Kidney (tissue), 14 donors: ENCODE data around the gene BEST1. TPM values are rescaled to one million over a fixed set of nuclear protein-coding genes. Genes with fewer than 3 reads are reported as not detected.

ENCODE experiments used
- DNase-seq, 5 donors: peaks; one replicate each; pipeline ENCODE4 v3.0.0-alpha.2; 2013 to 2020
- FAIRE-seq: peaks from 2 replicates; lab custom pipeline; 2012; peaks lifted over from hg19 to GRCh38; lab: Jason Lieb, UNC
- H3K27ac ChIP-seq, 2 donors: one replicate each; pipeline ENCODE4 v1.7.0; 2013; ENCODE audit warnings: low read depth in 2 of 2, low read length in 2 of 2, inconsistent platforms in 1 of 2
- H3K27me3 ChIP-seq: one replicate; pipeline ENCODE4 v1.7.1; 2013; ENCODE audit warnings: low read length, inconsistent platforms; ENCODE audit not compliant: control insufficient read depth, insufficient read depth
- H3K36me3 ChIP-seq, 3 donors: one replicate each; pipeline versions ENCODE4 v1.7.0 to v1.7.1; 2013; ENCODE audit warnings: low read length in 3 of 3, control low read depth in 1 of 3, inconsistent platforms in 1 of 3; ENCODE audit not compliant: insufficient read depth in 3 of 3, control insufficient read depth in 2 of 3
- H3K4me1 ChIP-seq, 3 donors: one replicate each; pipeline versions ENCODE4 v1.7.0 to v1.7.1; 2013; ENCODE audit warnings: low read length in 3 of 3, inconsistent platforms in 1 of 3, low read depth in 1 of 3; ENCODE audit not compliant: control insufficient read depth in 2 of 3, insufficient read depth in 2 of 3
- H3K4me3 ChIP-seq, 3 donors: one replicate each; pipeline versions ENCODE4 v1.7.0 to v1.8.1; 2013; ENCODE audit warnings: low read length in 3 of 3, control low read depth in 1 of 3, inconsistent platforms in 1 of 3
- H3K9ac ChIP-seq, 3 donors: one replicate each; pipeline versions ENCODE4 v1.7.0 to v1.7.1; 2013; ENCODE audit warnings: low read length in 3 of 3, control low read depth in 1 of 3, inconsistent platforms in 1 of 3
- H3K9me3 ChIP-seq, 3 donors: one replicate each; pipeline versions ENCODE4 v1.7.0 to v1.7.1; 2013; ENCODE audit warnings: low read length in 3 of 3, control low read depth in 1 of 3, inconsistent platforms in 1 of 3; ENCODE audit not compliant: control insufficient read depth in 2 of 3, insufficient read depth in 1 of 3
- intact Hi-C: fragments of 100-400 bp; cut with DNase I; formaldehyde crosslinking; loops from one replicate; pipeline ENCODE4 v1.11.1; 2022
- polyA plus RNA-seq: library from polyadenylated mRNA; stranded (reverse); fragments of 350-450 nt; fragmentation: Illumina TruSeq; extraction: RNeasy Lipid Tissue Mini Kit (QIAGEN cat#74804); gene quantifications from one replicate; pipeline ENCODE4 v1.2.3, GENCODE V29; 2014; ENCODE audit warnings: low read depth, low replicate concordance; ENCODE audit not compliant: insufficient read depth
- total RNA-seq: library from RNA; stranded (reverse); fragmentation: NEBNext Ultra II Directional; extraction: Animal tissue kit (Norgen Biotek cat#: 25700); gene quantifications from one replicate; pipeline ENCODE4 v1.2.1, GENCODE V29; 2021
- TF ChIP-seq, protein P1 (sequence below): IDR thresholded peaks from 3 replicates; pipeline ENCODE4 v1.5.1; 2012; ENCODE audit warnings: mild to moderate bottlenecking, moderate library complexity, borderline replicate concordance; ENCODE audit not compliant: insufficient read depth; ENCODE audit errors: extremely low read depth
- donor health status: control.
- donor health status: control.
- donor health status: control.
- donor health status: control.
- donor health status: control.
- donor health status: DM: yes; HTN: yes; CAD: no.
- donor health status: Normal renal cell carcinoma (clear cell type).

Gene BEST1
- total and polyA plus RNA-seq, 2 donors from 2014 or later = 0.62 to 7.1 TPM

DNA sequence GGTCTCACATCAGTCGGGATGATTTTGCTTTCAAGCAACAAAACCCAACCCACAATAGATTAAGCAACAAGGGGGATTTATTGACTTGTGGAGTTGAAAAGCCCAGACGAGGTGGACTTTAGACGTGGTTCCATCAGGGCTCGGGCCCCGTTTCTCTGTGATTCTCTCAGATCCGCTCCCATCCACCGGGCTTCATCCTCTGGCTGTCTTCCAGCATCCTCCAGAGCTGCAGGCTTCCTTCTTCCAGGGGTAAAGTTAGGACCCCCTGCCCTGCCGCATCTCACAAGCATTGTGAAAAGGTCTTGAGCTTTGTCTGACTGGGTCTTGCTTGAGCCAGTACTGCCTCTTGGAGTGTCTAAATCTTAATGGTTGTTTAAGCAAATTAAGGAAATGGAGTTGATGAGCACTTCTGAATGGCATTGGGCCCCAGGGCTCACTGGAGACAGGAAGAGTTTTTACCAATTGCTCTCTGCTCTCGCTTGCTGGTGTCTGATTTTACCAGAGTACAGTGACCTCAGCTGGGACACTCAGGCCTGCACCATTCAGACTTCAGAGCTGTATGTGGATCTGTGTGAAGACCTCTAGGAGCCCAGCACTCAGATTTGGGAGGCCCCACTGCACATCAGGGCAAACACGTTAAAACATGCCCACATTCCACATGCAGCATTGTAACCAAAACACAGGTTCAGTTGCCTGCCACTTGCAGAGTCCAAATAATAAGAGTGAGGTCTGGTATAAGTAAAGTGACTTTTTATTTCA lies 30.8 kb downstream of the BEST1 start:
- Histone ChIP-seq H3K36me3 (no peaks in the 10 kb centered on the region), H3K27ac (no peak overlapping the region), H3K27me3 (no peaks in the 10 kb centered on the region), H3K9me3 (no peaks in the 10 kb centered on the region), H3K9ac (no peak overlapping the region), H3K4me3 (no peak overlapping the region), H3K4me1 (peaks cover 0 to 11% (median 7%) of the 10 kb centered on the region in 3 donors)
- TF ChIP-seq, protein P1, sequence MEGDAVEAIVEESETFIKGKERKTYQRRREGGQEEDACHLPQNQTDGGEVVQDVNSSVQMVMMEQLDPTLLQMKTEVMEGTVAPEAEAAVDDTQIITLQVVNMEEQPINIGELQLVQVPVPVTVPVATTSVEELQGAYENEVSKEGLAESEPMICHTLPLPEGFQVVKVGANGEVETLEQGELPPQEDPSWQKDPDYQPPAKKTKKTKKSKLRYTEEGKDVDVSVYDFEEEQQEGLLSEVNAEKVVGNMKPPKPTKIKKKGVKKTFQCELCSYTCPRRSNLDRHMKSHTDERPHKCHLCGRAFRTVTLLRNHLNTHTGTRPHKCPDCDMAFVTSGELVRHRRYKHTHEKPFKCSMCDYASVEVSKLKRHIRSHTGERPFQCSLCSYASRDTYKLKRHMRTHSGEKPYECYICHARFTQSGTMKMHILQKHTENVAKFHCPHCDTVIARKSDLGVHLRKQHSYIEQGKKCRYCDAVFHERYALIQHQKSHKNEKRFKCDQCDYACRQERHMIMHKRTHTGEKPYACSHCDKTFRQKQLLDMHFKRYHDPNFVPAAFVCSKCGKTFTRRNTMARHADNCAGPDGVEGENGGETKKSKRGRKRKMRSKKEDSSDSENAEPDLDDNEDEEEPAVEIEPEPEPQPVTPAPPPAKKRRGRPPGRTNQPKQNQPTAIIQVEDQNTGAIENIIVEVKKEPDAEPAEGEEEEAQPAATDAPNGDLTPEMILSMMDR = no peak
- DNase-seq = peak in 1 of 5 donors; percentile 6
- FAIRE-seq = no peak
- intact Hi-C loops = no loop called here

DNA sequence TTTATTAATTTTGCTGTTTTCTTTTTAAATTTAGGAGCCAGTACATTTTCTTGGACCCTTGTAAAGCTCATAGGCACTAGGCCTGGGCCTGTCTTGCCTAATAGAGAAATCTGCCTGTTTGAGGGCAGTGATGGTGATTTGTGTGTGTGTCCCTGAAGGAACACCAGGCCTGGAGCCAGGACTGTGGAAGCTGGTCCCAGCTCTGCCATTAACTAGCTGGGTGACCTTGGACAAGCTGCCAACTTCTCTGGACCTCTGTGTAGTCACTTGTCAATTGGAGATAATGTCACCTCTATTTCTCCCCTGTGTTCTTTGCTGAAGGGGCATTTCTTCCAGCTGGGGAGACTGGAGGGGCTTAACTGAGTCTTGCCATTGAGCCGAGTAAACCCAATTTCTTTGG lies 33.3 kb downstream of the BEST1 start:
- Histone ChIP-seq H3K9ac (no peak overlapping the region), H3K27ac (no peak overlapping the region), H3K4me3 (no peak overlapping the region), H3K27me3 (no peaks in the 10 kb centered on the region), H3K9me3 (no peaks in the 10 kb centered on the region), H3K4me1 (peaks cover 0 to 8% (median 5%) of the 10 kb centered on the region in 3 donors), H3K36me3 (no peaks in the 10 kb centered on the region)
- no peak for FAIRE-seq
- intact Hi-C loops = no loop called here
- TF ChIP-seq, protein P1 = no peak
- no peak for DNase-seq

DNA sequence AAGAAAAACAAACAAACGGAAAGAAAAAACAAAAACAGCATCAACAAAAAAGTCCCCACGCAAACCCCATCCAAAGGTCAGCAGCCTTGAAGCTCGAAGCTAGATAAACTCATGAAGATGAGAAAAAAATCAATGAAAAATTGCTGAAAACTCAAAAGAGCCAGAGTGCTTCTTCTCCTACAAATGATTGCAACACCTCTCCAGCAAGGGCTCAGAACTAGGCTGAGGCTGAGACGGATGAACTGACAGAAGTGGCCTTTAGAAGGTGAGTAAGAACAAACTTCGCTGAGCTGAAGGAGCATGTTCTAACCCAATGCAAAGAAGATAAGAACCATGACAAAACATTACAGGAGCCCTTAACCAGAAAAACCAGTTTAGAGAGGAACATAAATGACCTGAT lies 35.7 kb downstream of the BEST1 start:
- FAIRE-seq = no peak

More for the DNA sequence above, 35.7 kb downstream of the BEST1 start:
- H3K9me3 ChIP-seq = no peaks in the 10 kb centered on the region
- intact Hi-C loops = no loop called here
- no peak overlapping the region for H3K27ac ChIP-seq
- DNase-seq = no peak
- H3K27me3 ChIP-seq = no peaks in the 10 kb centered on the region
- H3K4me3 ChIP-seq = no peak overlapping the region
- TF ChIP-seq, protein P1 = no peak
- no peak overlapping the region for H3K9ac ChIP-seq
- H3K36me3 ChIP-seq = no peaks in the 10 kb centered on the region
- H3K4me1 ChIP-seq = no peaks in the 10 kb centered on the region
